HG03432 (cell line): ENCODE data around the gene SOHLH1.

Source experiments
- ATAC-seq: cut with Tn5 transposase; IDR thresholded peaks from one replicate; pipeline ENCODE4 v1.9.1; 2021; ENCODE audit warnings: mild to moderate bottlenecking, moderate library complexity; ENCODE audit not compliant: unreplicated experiment

The SOHLH1 gene

GRCh38 chr9:135704483-135704882 is 5.2 kb upstream of the SOHLH1 start:
- ATAC-seq, result no peak

GRCh38 chr9:135703726-135704125 is 4.4 kb upstream of the SOHLH1 start:
- no peak for ATAC-seq

DNA sequence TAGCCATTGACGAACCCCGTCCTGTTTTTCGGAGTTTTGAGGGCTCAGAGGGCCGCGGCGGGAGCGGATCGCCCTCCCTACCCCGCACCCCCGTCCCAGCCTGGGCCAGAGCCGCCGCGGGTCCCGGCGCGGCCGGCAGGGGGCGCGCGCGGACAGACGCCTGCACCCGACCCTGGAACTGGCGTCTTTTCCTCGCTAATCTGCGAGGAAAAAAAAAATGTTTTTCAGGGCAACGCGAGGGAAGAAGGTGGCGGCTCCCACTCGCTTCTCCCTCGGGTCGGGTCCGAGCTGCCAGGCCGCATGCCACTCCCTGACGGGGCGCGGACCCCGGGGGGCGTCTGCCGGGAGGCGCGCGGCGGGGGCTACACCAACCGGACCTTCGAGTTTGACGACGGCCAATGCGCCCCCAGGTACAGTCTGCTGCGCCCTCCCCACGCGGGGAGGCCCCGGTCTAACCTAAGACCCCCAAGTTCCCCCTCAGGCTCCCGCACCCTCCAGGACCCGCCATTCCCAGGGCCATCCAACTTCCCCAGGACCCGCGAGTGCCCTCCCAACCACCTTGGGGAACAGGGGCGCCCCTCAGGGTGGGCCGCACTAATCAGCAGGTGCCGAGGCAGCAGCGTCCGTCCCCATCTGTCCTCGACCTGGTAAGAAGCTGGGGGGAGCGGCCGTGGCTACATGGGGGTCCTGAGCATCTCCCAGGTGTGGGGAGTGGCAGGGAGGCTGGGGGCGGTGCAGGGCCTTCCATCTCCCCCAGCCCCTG is 2.9 kb upstream of the SOHLH1 start, which contains the start of gene KCNT1:
TSS of gene KCNT1 (plus strand) at position 227 of the 763 bp plus-strand sequence. CDS start at position 301, 74 bp downstream.
- no peak for ATAC-seq

GRCh38 chr9:135701067-135701958 is 2.0 kb upstream of the SOHLH1 start:
- ATAC-seq, result no peak

- ATAC-seq, result no peak
Measured at GRCh38 chr9:135700525-135700924, 1.2 kb upstream of the SOHLH1 start.

DNA sequence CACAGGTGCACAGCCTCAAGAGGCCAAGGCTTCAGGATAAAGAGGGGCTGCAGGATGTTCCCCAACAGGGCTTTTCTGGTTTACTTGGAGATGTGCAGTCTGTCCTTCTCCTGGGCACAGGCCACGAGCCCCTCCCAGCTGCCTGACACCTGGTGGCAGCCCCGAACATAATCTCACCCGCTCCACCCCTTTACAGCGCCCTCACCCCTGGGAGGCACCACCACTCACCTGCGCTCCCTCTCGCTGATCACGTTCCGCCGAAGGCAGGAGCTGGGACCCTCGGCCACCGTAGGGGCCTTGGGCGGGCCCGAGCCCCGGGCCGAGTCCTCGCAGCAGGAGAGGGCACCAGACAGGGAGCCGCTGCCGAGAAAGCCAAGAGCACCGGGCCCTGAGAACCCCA is 514 bp downstream of the SOHLH1 start:
- ATAC-seq, result no peak

- ATAC-seq, result no peak
Measured at GRCh38 chr9:135698236-135698635, 1.0 kb downstream of the SOHLH1 start.

DNA sequence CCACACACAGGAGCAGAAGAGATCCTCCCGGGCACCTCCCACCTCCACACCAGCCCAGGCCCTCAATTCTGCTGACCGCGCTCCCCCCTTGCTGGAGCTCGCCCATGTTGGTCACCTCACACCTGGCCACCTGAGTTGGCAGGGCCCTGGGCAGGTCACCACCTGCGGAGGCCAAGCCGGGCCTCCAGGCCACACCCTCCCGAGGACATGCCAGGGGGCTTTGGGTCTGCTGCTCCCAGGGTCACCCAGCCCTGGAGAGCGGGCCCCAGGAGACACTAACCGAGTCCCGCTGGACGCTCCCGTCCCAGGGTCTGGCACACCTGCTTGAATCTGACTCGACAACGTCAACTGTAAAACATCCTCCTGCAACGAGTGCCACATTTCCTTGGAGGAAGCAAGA is 2.1 kb downstream of the SOHLH1 start:
- ATAC-seq, result no peak

DNA sequence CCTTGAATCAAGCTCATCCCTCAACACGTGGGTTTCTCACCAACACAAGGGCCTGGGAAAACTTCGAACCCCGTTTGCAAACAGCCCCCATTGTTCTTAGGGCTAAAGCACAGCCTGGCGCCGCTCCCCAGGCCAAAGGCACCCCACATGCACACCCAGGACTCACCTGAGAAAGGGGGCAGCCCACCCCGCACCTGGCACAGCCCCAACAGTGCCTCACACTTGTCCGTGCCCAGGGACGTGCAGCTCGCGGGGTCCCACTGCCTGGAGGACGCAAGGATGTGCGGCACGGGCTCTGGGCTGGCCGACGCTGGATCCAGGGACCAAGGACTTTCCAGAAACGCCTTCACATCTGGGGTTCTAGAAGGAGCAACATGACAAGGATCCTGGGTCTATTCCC is 2.8 kb downstream of the SOHLH1 start:
- ATAC-seq, result no peak

DNA sequence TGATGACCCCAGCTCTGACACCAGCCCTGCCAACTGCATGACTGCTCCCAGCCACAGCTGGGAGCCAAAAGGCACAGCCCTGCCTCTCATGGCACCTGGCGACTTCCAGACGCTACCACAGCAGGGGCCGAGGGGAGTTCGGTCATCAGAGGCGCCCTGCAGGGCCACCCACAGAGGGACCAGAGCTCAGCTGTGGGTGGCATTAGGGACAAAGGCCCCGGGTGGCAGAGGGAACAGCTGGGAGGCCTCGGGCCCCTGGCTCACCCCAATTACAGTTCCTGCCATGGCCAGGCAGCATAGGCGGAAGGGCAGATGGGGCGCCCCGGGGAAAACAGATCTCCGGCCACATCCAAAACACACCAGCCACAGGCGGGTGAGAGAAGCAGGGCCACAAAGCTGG is 3.6 kb downstream of the SOHLH1 start:
- no peak for ATAC-seq

DNA sequence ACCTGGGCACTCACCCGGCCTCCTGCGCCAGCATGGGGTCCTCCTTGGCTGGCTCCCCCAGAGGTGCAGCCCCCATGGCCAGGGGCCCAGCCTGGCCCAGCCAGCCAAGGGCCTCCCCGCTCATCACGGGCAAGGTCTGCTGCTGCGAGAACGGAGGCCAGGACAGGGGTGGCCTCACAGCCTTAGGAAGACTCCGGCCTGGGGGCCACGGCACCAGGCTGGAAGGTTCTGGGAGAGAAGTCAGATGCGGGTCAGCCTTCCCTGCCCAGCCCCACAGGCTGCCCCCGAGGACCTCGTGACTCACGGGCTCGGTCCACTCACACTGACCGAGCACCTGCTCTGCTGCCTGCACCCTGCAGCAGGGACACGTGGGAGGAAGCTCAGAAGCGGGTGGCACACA is 4.2 kb downstream of the SOHLH1 start:
- ATAC-seq, result no peak

- no peak for ATAC-seq
Measured at GRCh38 chr9:135694414-135694813, 4.9 kb downstream of the SOHLH1 start.

DNA sequence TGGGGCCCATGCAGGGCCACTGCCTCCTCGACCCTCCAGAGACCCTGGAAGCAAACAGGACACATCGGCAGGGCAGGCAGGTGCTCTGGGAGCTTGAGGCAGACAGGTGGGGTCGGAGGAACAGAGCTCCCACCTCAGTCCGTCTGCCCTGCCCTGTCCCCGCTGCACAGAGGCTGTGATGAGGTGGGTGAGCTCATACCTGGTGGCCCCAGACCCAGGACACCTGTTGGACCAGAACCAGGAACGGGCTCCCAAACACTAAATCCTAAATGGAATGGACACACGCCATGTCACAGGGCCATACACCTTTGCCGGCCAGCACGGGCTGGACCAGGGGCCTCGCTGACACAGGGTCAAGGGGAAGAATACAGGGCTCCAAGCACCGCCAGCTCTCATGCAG is 5.5 kb downstream of the SOHLH1 start:
- ATAC-seq, result no peak

- no peak for ATAC-seq
Measured at GRCh38 chr9:135693265-135693664, 6.0 kb downstream of the SOHLH1 start.

GRCh38 chr9:135692410-135692809 is 6.9 kb downstream of the SOHLH1 start:
- ATAC-seq, result no peak

GRCh38 chr9:135690836-135691570 is 8.3 kb downstream of the SOHLH1 start:
- ATAC-seq, result no peak

DNA sequence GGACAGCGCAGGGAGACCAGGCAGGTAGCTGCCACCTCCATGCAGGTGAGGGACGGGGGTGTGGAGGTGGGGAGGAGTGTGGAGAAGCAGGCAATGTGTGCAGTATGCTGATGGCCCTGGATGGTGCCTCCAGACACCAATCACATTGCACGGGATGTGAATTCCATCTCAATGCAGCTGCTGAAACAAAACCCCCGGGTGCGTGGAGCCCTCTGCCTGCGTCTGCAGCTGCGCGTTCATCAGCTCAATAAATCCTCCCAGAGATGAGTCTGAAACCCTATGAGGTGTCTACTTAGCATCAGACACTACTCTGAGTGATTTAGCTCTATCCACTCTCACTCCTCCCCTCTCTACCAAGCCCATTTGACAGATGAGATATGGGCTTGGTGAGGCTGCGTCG is 10.3 kb downstream of the SOHLH1 start:
- no peak for ATAC-seq

DNA sequence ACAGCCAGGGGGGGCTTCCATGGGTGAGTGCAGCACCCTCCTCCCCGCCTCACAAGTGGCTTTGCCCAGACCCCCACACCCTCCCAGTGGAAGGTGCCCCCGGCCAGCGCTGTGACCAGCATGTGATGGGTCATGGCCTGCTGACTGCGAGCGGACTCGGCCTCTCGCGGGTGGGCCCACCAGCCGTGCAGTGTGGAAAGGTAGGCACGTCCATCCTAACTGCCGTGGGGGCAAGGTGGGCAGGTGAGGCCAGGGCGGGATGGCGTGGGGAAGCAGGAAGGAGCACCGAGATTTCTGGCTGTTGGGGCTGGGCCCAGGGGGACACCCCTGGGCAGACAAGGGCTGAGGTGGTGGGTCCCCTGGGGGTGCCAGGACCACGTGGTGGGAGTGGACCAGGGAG is 12.1 kb downstream of the SOHLH1 start:
- ATAC-seq, result no peak

DNA sequence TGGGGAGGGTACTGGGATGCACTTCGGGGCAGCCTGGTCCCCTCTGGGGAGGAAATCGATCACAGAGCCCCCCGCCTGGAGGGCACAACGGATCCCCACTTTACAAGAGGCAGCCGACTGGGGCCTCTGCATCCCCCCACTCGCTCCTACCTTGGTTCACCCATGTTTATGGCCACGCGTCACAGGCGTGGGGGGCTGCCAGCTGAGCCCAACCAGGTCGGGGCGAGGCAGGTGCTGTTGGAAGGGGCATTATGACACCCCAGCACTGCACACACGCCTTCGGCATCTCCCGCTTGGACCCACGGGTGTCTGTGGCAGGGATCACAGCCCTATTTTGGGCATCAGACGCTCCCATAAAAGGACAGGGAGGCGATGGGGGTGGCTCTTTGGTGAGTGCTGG is 14.6 kb downstream of the SOHLH1 start:
- no peak for ATAC-seq

DNA sequence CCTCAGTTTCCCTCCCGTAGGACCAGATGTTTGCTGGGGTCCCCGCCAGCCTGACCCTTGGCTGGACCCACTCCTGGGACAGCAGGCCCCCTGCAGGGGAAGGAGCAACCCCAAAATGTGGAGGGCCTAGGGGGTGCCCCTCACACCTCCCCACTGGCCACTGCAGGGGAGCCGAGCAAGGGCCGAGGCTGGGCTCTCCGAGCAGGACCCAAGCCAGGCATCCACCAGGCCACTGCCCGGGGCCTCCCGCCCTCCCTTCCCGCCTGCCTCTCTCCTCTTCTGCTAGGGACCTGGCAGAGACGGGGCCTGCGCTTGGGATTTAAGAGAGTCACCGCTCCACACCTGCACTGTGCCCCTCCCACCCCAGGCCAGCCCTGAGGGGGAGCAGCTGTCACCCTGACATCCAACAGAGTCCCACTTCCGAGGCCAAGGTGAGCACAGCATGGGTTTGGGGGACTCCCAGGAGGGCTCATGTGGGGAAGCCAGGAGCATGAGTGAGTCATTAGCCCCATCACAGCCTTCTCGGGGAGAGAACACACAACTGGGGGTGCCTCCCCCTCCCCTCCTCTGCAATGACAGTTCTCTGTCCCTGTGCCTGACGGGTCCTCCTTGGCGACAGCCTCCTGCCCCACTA is 15.8 kb downstream of the SOHLH1 start:
- ATAC-seq, result no peak

- ATAC-seq, result no peak
Measured at GRCh38 chr9:135681161-135681560, 18.1 kb downstream of the SOHLH1 start.
